Raji (cell line): Measurements from ENCODE around the gene SETBP1.

Experiments used
- POLR2A ChIP-seq: IDR thresholded peaks from 2 replicates; pipeline ENCODE4 v1.6.1; 2011; ENCODE audit warnings: low read depth, low read length, control low read depth; ENCODE audit not compliant: insufficient read depth

The SETBP1 gene

DNA sequence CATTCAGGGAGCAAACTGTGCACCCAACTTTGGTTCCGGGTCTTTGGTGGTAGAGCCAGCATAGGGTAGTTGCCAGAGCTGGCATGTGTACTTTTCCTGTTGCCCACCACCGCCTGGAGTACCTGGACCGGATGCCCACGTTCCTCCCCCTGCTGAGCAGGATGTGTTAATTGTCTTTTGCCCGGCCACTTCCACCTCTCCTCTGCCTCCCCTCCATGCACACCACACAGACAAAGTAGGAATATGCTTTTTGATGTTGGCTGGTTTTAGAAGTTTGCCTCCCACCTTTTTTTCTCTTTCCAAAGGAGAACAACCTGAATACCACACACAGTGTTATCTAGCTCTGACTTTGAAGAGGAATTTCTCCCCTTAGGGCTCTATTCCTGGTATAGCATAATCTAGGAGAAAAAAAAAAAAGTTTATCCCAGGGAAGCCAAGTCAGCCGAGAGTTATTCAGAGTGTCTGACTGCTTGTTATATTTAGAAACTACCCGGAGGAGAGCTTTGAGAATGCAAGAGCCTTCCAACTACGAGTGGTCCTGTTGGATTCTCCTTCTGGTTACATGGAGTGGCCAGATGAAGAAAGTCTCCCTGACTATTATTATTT lies 111.9 kb downstream of the SETBP1 start:
- TF ChIP-seq POLR2A: no peak

DNA sequence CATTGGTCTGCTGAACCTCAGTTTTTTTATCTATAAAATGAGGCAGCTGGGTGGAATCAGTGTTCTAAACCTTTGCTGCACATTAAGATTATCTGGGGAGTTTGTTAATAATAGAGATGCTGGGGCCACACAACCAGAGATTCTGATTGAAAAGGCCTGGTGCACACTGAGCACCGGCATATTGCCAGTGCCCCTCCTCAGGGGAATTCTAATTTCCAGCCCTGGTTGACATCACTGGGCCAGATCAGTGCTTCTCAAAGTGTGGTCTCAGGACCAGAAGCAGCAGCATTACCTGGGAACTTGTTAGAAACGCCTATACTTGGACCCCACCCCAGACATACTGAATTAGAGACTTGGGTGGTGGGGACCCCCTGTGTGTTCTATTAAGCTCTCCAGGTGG lies 112.5 kb downstream of the SETBP1 start:
- TF ChIP-seq POLR2A: no peak

DNA sequence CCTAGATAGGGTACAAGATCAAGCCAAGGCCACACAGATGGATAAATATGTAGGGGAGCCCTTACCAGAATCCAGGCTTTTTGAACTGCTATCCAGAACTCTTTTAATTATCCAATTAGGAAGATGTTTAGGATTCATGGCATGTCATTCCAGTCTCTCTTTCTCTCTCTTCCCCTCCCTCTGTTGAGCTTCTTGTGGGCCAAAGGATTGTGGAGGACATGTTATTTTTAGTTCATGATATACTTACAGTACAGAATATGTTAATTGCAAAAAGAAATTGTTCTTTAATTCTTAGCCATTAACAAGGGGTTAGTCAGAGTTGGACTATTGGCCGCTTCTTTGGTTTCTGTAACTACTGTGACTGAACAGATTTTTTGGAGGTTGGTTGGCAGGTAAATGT lies 113.0 kb downstream of the SETBP1 start:
- TF ChIP-seq POLR2A: no peak

DNA sequence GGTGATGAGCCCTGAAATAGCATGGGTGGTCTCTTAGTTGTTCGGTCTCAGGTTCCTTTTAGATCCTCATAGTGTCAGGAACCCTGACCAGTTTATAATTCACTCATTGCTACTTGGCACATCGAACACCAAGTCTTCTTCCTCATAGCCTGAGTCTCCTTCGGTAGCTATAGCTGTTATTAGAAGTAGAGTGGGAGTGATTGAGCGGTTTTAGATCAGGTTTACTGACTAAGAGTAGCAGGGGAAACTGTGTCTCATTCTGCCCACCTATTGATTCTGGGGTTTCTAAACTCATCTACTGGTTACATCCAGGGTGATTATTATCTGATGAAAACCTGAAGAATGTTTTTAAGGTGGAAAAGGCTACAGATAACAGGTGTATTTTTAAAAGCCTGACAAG lies 114.6 kb downstream of the SETBP1 start:
- TF ChIP-seq POLR2A: no peak

GRCh38 chr18:44796429-44797428 lies 116.0 kb downstream of the SETBP1 start:
- TF ChIP-seq POLR2A: no peak

GRCh38 chr18:44798433-44799048 lies 117.9 kb downstream of the SETBP1 start:
- no peak for TF ChIP-seq POLR2A

- TF ChIP-seq POLR2A: no peak
Observed at GRCh38 chr18:44799382-44799906, 118.8 kb downstream of the SETBP1 start.

DNA sequence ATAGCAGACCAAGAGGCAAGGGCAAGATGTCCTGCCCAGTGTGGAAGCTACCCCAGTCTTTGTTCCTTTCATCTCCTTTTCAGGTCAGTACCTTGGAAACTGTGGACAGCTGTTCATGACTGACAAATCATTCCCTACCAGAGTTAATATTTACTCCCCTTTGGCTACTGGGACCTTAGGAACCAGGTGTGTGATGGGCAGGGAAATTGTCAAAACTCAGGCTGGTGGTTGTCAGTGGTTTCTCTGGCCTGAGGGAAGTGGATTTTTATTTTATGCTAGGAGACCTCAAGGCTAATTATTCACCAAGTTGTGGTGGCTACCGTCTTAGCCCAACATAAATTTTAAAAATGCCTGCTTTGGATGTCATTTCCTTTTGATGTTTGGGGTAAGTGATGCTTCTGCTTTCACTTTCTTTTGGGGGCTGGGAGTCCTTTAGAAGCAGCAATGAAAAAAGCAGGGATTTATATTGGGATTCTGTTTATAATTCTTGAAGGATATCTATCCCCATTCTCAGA lies 119.3 kb downstream of the SETBP1 start:
- no peak for TF ChIP-seq POLR2A

DNA sequence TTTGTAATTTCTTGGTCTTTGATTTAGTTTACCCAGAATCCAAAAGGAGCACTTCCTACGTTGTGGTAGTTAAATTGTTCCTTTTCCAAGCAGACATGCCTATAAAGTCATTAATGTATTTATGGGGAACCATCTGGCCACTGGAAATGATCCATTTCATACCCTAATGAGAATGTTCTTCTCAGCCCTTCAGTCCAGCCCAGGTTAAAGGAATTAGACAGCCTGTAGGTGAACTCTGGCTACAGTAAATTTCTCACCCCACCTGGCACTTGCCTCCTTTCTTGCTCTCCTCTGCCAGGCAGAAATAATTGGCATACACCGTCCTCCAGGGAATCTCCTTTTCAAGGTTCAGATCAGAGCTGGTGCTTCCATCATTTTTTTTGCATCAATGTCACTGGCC lies 121.1 kb downstream of the SETBP1 start:
- TF ChIP-seq POLR2A: no peak

DNA sequence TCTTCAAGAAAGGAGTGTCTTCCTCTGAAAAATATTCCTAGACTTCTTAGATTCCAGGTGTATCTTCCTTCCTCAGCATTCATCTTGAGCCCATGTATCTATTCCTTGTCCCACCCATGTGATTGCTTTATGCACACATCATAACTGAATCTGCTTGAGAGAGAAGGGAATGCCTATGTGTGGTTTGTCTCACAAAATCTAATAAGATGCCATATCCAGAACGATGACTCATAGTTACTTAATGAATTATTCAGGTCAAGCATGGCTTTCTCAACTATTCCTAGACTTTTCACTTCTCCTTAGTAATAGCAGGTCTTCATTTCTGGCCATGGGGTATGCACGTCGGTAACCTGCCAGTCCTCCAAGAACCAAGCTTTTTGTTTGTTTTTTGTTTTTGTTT lies 121.8 kb downstream of the SETBP1 start:
- no peak for TF ChIP-seq POLR2A

- TF ChIP-seq POLR2A: no peak
Observed at GRCh38 chr18:44803019-44803650, 122.4 kb downstream of the SETBP1 start.

DNA sequence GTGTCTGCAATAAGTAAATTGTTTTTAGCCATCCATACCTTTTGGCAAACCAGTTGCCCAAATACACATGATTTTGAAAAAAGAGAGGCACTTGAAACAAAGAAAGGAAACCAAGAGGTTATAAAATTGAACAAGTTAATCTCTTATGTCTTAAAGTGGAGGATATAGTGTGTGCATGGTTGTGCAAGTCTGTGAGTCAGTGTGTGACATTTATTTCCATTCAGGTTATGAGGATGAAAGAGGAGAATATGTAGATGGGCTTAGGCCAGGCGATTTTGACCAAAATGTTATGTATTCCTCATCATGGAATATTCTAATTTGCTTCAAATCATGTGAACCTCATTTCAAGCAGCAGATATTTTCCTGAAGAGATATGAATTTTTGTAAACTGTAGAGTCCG lies 123.3 kb downstream of the SETBP1 start:
- no peak for TF ChIP-seq POLR2A

DNA sequence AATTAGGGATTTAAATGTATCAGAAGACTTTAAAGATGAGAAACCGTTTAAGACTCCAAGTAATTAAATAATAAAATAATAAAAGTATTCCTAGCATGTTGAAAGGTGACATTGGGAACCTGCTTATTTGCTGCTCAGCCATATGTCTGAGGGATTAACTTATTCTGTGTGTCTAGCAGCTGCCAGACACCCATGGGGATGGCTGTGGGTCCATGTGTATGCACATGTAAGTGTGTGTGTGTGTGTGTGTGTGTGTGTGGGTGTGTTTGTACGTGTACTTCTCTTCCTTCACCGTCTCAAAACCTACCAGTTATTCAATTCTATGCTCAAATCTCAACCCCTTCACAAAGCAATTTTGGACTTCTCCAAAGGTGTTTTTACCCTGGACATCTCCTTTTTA lies 124.5 kb downstream of the SETBP1 start:
- no peak for TF ChIP-seq POLR2A

DNA sequence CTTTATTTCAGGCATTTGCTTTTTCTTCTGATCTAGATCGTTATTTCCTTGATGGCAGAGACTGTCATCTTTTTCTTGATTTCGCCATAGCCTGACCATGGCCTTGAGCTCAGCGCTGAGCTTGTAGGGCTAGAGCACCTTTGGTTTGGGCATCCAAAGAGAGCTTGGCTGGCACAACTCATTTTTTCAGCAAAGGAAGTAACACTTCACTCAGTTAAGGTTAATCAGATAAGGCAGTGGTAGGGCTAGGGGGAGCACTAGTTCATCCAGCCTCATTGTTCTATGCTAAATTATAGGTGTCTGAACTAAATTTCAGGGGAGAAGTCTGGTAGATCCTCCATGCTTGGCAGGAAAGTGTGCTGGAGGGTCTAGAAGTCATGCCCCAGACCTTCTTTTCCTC lies 125.0 kb downstream of the SETBP1 start:
- no peak for TF ChIP-seq POLR2A

- TF ChIP-seq POLR2A: no peak
Observed at GRCh38 chr18:44807766-44808165, 127.1 kb downstream of the SETBP1 start.

DNA sequence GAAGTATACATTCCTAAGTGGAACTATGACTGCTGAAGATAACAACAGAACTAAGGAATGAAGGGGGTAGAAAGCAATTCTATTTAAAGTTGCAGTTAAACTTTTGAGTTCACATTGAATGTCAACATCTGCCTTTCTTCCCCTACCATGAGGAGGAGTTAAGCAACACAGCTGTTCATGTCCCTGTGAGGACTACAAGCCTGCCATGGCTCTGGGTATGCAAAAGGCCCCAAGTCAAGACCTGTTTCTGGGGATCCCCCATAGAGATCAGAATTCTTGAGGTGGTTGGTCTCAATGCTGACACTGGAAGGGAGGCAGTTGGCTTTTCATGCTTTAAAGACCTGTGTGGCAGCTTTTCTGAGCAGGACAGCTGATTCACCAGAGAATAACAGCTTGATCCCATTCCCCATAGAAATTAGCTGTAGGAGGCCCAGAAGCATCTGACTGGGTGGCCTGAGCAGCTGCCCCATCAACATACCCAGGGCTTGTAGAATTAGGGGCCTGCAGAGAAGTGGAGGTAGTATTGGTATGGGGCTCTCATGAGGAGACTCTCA lies 131.0 kb downstream of the SETBP1 start:
- TF ChIP-seq POLR2A: no peak
